HL-60 (cell line): ENCODE measurements around the gene TAGAP.

Experiments
- DNase-seq, 2 experiments: peaks; one replicate each; pipeline ENCODE4 v3.0.0-alpha.2; 2010 to 2020; ENCODE audit warnings: low read depth in 1 of 2, low spot score in 1 of 2
- H3K27ac ChIP-seq: fragments of 250-450 bp; sonication (Bioruptor Pico); replicated peaks from 2 replicates; pipeline ENCODE4 v1.5.1; 2020; ENCODE audit warnings: mild to moderate bottlenecking, moderate library complexity
- H3K27me3 ChIP-seq: fragments of 250-450 bp; sonication (Bioruptor Pico); 2 replicates; pipeline ENCODE4 v1.5.1; 2021; ENCODE audit warnings: mild to moderate bottlenecking, moderate library complexity; ENCODE audit not compliant: insufficient read depth, poor library complexity, severe bottlenecking
- H3K4me3 ChIP-seq: replicated peaks from 2 replicates; pipeline ENCODE4 v1.5.1; 2011; ENCODE audit warnings: mild to moderate bottlenecking, control low read depth, low read length; ENCODE audit not compliant: insufficient read depth
- CTCF ChIP-seq: IDR thresholded peaks from one replicate; pipeline ENCODE4 v1.5.1; 2011; ENCODE audit warnings: low read length, control low read depth, inconsistent platforms; ENCODE audit not compliant: insufficient read depth
- GABPA ChIP-seq: IDR thresholded peaks from 2 replicates; pipeline ENCODE4 v1.6.1; 2012; ENCODE audit warnings: low read depth
- POLR2AphosphoS5 ChIP-seq: IDR thresholded peaks from 2 replicates; pipeline ENCODE4 v1.6.1; 2012; ENCODE audit warnings: low read depth
- REST ChIP-seq: IDR thresholded peaks from 2 replicates; pipeline ENCODE4 v1.6.1; 2012; ENCODE audit warnings: low read depth; ENCODE audit not compliant: insufficient replicate concordance
- SPI1 ChIP-seq: IDR thresholded peaks from 2 replicates; pipeline ENCODE4 v1.6.1; 2012; ENCODE audit warnings: low read depth, mild to moderate bottlenecking, borderline replicate concordance

The TAGAP gene

GRCh38 chr6:159042003-159042825 is 2.6 kb downstream of the TAGAP start:
- H3K4me3 ChIP-seq: peak overlapping the region; percentile 71
- peak overlapping the region; percentile 85 for H3K27ac ChIP-seq
- TF ChIP-seq GABPA: no peak
- no peak for TF ChIP-seq POLR2AphosphoS5
- peak; percentile 91 for TF ChIP-seq SPI1
- TF ChIP-seq REST: no peak
- TF ChIP-seq CTCF: peak; percentile 98
- DNase-seq: peak; percentile 80 to 87
- no peaks in the 10 kb centered on the region for H3K27me3 ChIP-seq

- Histone ChIP-seq H3K27ac (peak overlapping the region; percentile 85), H3K4me3 (no peak overlapping the region; the same call in 1 of the 2 replicates), H3K27me3 (no peaks in the 10 kb centered on the region)
- no peak for DNase-seq
- TF ChIP-seq GABPA: no peak
- TF ChIP-seq POLR2AphosphoS5: no peak
- no peak for TF ChIP-seq SPI1
- no peak for TF ChIP-seq REST
- no peak for TF ChIP-seq CTCF
Observed at GRCh38 chr6:159041181-159041580, 3.6 kb downstream of the TAGAP start.

- peak overlapping the region; percentile 19 for H3K4me3 ChIP-seq
- no peaks in the 10 kb centered on the region for H3K27me3 ChIP-seq
- H3K27ac ChIP-seq: peak overlapping the region; percentile 85
- no peak for TF ChIP-seq GABPA
- TF ChIP-seq POLR2AphosphoS5: no peak
- TF ChIP-seq REST: no peak
- TF ChIP-seq SPI1: no peak
- no peak for TF ChIP-seq CTCF
- no peak for DNase-seq
Observed at GRCh38 chr6:159039885-159040258, 4.9 kb downstream of the TAGAP start.
